ENCODE measurements around the gene MRPS10. TPM values are rescaled to one million over a fixed set of nuclear protein-coding genes. Genes with fewer than 3 reads are reported as not detected.
A peak's percentile ranks its signal among the peaks of the same experiment; 100 is the strongest.

The MRPS10 gene
- total RNA-seq, 1 experiment from 2014 or later: 62.1 TPM

GRCh38 chr6:42227173-42227850 is 9.7 kb upstream of the MRPS10 start:
- Histone ChIP-seq H2AFZ (ENCODE audit: low read depth, low read length, poor library complexity, severe bottlenecking) (no peak overlapping the region), H3K4me2 (ENCODE audit: low read length) (peak overlapping the region; percentile 78), H3K9me2 (ENCODE audit: insufficient read depth) (no peaks in the 10 kb centered on the region), H3K79me2 (ENCODE audit: insufficient read depth, low read length) (no peaks in the 10 kb centered on the region), H3K27ac (ENCODE audit: low read depth, low read length) (peak overlapping the region; percentile 84), H3K27me3 (ENCODE audit: insufficient read depth, low read length) (no peaks in the 10 kb centered on the region), H3K4me3 (replicated peaks in 1 of 2; ENCODE audit: low read depth in 1 of 2, low read length in 2 of 2) (peak overlapping the region; percentile 23 to 48), H3K36me3 (ENCODE audit: control insufficient read depth in 1 of 2, insufficient read depth in 2 of 2, low read length in 2 of 2) (no peaks in the 10 kb centered on the region), H4K20me1 (ENCODE audit: insufficient read depth) (no peaks in the 10 kb centered on the region), H3K9me3 (ENCODE audit: control insufficient read depth in 1 of 2, insufficient read depth in 1 of 2, low read depth in 1 of 2, low read length in 2 of 2) (no peaks in the 10 kb centered on the region), H3K4me1 (ENCODE audit: control insufficient read depth in 1 of 2, insufficient read depth in 2 of 2, low read length in 2 of 2) (peaks cover 47 to 82% of the 10 kb centered on the region in 2 experiments), H3K9ac (ENCODE audit: low read length) (peak overlapping the region; percentile 59)
- ATAC-seq: no peak
- ChIA-PET RAD21 (ENCODE audit: low non-redundant PET in 1 of 2, low total read pairs in 2 of 2, uncharacterized antibody in 2 of 2, unreplicated experiment in 2 of 2) (no interaction called here), CTCF (interaction anchor here (1.1 to 2.3 kb wide), 4 partner anchors 13 to 440 kb away, joined by 3 to 12 read pairs (median 7); partner anchors contain the start of gene TOMM6), POLR2A (interaction anchor here (1.5 to 2.0 kb wide), 4 partner anchors 10 to 555 kb away, joined by 4 to 12 read pairs (median 6); partner anchors contain the start of gene BICRAL)
- no peak for DNase-seq (ENCODE audit: low read depth, low spot score)
- TF ChIP-seq, protein P1, sequence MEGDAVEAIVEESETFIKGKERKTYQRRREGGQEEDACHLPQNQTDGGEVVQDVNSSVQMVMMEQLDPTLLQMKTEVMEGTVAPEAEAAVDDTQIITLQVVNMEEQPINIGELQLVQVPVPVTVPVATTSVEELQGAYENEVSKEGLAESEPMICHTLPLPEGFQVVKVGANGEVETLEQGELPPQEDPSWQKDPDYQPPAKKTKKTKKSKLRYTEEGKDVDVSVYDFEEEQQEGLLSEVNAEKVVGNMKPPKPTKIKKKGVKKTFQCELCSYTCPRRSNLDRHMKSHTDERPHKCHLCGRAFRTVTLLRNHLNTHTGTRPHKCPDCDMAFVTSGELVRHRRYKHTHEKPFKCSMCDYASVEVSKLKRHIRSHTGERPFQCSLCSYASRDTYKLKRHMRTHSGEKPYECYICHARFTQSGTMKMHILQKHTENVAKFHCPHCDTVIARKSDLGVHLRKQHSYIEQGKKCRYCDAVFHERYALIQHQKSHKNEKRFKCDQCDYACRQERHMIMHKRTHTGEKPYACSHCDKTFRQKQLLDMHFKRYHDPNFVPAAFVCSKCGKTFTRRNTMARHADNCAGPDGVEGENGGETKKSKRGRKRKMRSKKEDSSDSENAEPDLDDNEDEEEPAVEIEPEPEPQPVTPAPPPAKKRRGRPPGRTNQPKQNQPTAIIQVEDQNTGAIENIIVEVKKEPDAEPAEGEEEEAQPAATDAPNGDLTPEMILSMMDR (IDR thresholded peaks at IDR 0.05 in 2 of 3, conservative IDR thresholded peaks at IDR 0.05 in 1 of 3; ENCODE audit: borderline replicate concordance in 1 of 3, insufficient read depth in 1 of 3, low read depth in 2 of 3, low read length in 2 of 3): no peak
- TF ChIP-seq EZH2 (IDR thresholded peaks at IDR 0.05) (no peak), ZNF274 (IDR thresholded peaks at IDR 0.05; ENCODE audit: low read depth, low read length) (no peak), MAX (IDR thresholded peaks at IDR 0.05) (no peak), RAD21 (IDR thresholded peaks at IDR 0.05; ENCODE audit: low read depth) (no peak), TCF7L2 (IDR thresholded peaks at IDR 0.05; ENCODE audit: borderline replicate concordance, extremely low read depth, insufficient read depth, insufficient read length) (no peak), REST (IDR thresholded peaks at IDR 0.05; ENCODE audit: low read depth) (no peak), EGR1 (IDR thresholded peaks at IDR 0.05; ENCODE audit: low read depth) (no peak), SIN3A (IDR thresholded peaks at IDR 0.05; ENCODE audit: low read depth) (no peak), FOSL1 (IDR thresholded peaks at IDR 0.05; ENCODE audit: low read depth) (no peak), JUND (IDR thresholded peaks at IDR 0.05) (no peak), CBX3 (IDR thresholded peaks at IDR 0.05; ENCODE audit: low read depth) (no peak), ELF1 (IDR thresholded peaks at IDR 0.05; ENCODE audit: borderline replicate concordance, low read depth) (no peak), SP1 (IDR thresholded peaks at IDR 0.05; ENCODE audit: low read depth) (no peak), ZFX (IDR thresholded peaks at IDR 0.05) (no peak)
- TF ChIP-seq, protein P2, sequence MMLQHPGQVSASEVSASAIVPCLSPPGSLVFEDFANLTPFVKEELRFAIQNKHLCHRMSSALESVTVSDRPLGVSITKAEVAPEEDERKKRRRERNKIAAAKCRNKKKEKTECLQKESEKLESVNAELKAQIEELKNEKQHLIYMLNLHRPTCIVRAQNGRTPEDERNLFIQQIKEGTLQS (IDR thresholded peaks at IDR 0.05): no peak; the same call in 1 of the 2 replicates
- TSS peak; percentile 60 for BruUV-seq (replicated peaks)
- intact Hi-C loops (cut with micrococcal nuclease): loop anchor here (10.0 kb wide), 2 partner anchors 317 to 647 kb away; partner anchors contain the start of gene RPL7L1
